Liver (tissue), 9 donors: ENCODE measurements around the gene EXT2. TPM values are rescaled to one million over a fixed set of nuclear protein-coding genes. Genes with fewer than 3 reads are reported as not detected.

ENCODE experiments used
- DNase-seq: peaks from one replicate; pipeline ENCODE4 v3.0.0-alpha.2; 2017; ENCODE audit warnings: low spot score
- H3K27ac ChIP-seq, 2 donors: one replicate each; pipeline ENCODE4 v1.7.0; 2013; ENCODE audit warnings: inconsistent platforms in 2 of 2, low read length in 2 of 2, control low read depth in 1 of 2, low read depth in 1 of 2, mild to moderate bottlenecking in 1 of 2
- H3K27me3 ChIP-seq, 4 donors: one replicate each; pipeline versions ENCODE4 v1.6.1 to v1.7.0; 2013; ENCODE audit warnings: low read length in 3 of 4, inconsistent platforms in 1 of 4, mild to moderate bottlenecking in 1 of 4, moderate library complexity in 1 of 4; ENCODE audit not compliant: control insufficient read depth in 4 of 4, insufficient read depth in 4 of 4
- H3K36me3 ChIP-seq, 4 donors: one replicate each; pipeline versions ENCODE4 v1.6.1 to v1.7.0; 2013; ENCODE audit warnings: low read length in 3 of 4, mild to moderate bottlenecking in 3 of 4, low read depth in 1 of 4, moderate library complexity in 1 of 4; ENCODE audit not compliant: control insufficient read depth in 4 of 4, insufficient read depth in 3 of 4
- H3K4me1 ChIP-seq, 4 donors: one replicate each; pipeline versions ENCODE4 v1.6.1 to v1.7.0; 2013; ENCODE audit warnings: low read length in 3 of 4, mild to moderate bottlenecking in 3 of 4, moderate library complexity in 1 of 4; ENCODE audit not compliant: control insufficient read depth in 4 of 4, insufficient read depth in 4 of 4
- H3K4me3 ChIP-seq, 3 donors: one replicate each; pipeline versions ENCODE4 v1.6.1 to v1.7.0; 2013; ENCODE audit warnings: low read length in 3 of 3, control low read depth in 1 of 3, low read depth in 1 of 3, mild to moderate bottlenecking in 1 of 3
- H3K9ac ChIP-seq, 2 donors: one replicate each; pipeline ENCODE4 v1.7.0; 2013; ENCODE audit warnings: low read length in 2 of 2, mild to moderate bottlenecking in 2 of 2, moderate library complexity in 2 of 2, control low read depth in 1 of 2, low read depth in 1 of 2
- H3K9me3 ChIP-seq, 4 donors: one replicate each; pipeline versions ENCODE4 v1.6.1 to v1.7.0; 2013; ENCODE audit warnings: low read length in 3 of 4; ENCODE audit not compliant: control insufficient read depth in 4 of 4
- ATF3 ChIP-seq: IDR thresholded peaks from 2 replicates; pipeline ENCODE4 v1.6.1; 2016; ENCODE audit warnings: antibody characterized with exemption
- CTCF ChIP-seq: fragments of 150-350 bp; IDR thresholded peaks from 2 replicates; pipeline ENCODE4 v1.5.1; 2017; ENCODE audit warnings: improper control_type of control experiment, low read depth, low read length; ENCODE audit not compliant: missing input control
- EGR1 ChIP-seq, 2 donors: IDR thresholded peaks; 2 replicates each; pipeline ENCODE4 v1.6.1; 2016 to 2018; ENCODE audit warnings: antibody characterized with exemption in 2 of 2, low read depth in 2 of 2
- FOXA1 ChIP-seq: IDR thresholded peaks from 2 replicates; pipeline ENCODE4 v1.6.1; 2016; ENCODE audit warnings: antibody characterized with exemption
- FOXA2 ChIP-seq: IDR thresholded peaks from 2 replicates; pipeline ENCODE4 v1.6.1; 2016; ENCODE audit warnings: antibody characterized with exemption
- GABPA ChIP-seq, 2 donors: IDR thresholded peaks in 1 of 2; conservative IDR thresholded peaks in 1 of 2; 2 replicates each; pipeline ENCODE4 v1.6.1; 2016; ENCODE audit warnings: antibody characterized with exemption in 2 of 2, mild to moderate bottlenecking in 1 of 2, moderate library complexity in 1 of 2
- HNF4A ChIP-seq, 2 donors: conservative IDR thresholded peaks; 2 replicates each; pipeline ENCODE4 v1.6.1; 2016; ENCODE audit warnings: antibody characterized with exemption in 2 of 2, mild to moderate bottlenecking in 2 of 2
- HNF4G ChIP-seq: IDR thresholded peaks from 2 replicates; pipeline ENCODE4 v1.6.1; 2016; ENCODE audit warnings: antibody characterized with exemption
- JUND ChIP-seq, 2 donors: IDR thresholded peaks; 2 replicates each; pipeline ENCODE4 v1.6.1; 2016; ENCODE audit warnings: antibody characterized with exemption in 2 of 2
- MAX ChIP-seq: IDR thresholded peaks from 2 replicates; pipeline ENCODE4 v1.6.1; 2016; ENCODE audit warnings: antibody characterized with exemption
- NR2F2 ChIP-seq: IDR thresholded peaks from 2 replicates; pipeline ENCODE4 v1.6.1; 2016; ENCODE audit warnings: antibody characterized with exemption
- RAD21 ChIP-seq, 2 donors: IDR thresholded peaks; 2 replicates each; pipeline ENCODE4 v1.6.1; 2016; ENCODE audit warnings: antibody characterized with exemption in 2 of 2, mild to moderate bottlenecking in 2 of 2
- REST ChIP-seq: IDR thresholded peaks from 2 replicates; pipeline ENCODE4 v1.6.1; 2016; ENCODE audit warnings: antibody characterized with exemption, mild to moderate bottlenecking
- RXRA ChIP-seq, 2 donors: IDR thresholded peaks; 2 replicates each; pipeline ENCODE4 v1.6.1; 2017 to 2018; ENCODE audit warnings: antibody characterized with exemption in 2 of 2, mild to moderate bottlenecking in 1 of 2
- SP1 ChIP-seq: IDR thresholded peaks from 2 replicates; pipeline ENCODE4 v1.6.1; 2018; ENCODE audit warnings: antibody characterized with exemption, mild to moderate bottlenecking
- TAF1 ChIP-seq: conservative IDR thresholded peaks from 2 replicates; pipeline ENCODE4 v1.6.1; 2016; ENCODE audit warnings: antibody characterized with exemption, mild to moderate bottlenecking
- YY1 ChIP-seq: IDR thresholded peaks from 2 replicates; pipeline ENCODE4 v1.6.1; 2016; ENCODE audit warnings: antibody characterized with exemption, mild to moderate bottlenecking
- ZBTB33 ChIP-seq: IDR thresholded peaks from 2 replicates; pipeline ENCODE4 v1.6.1; 2016; ENCODE audit warnings: antibody characterized with exemption
- WGBS: extraction: QIAGEN DNeasy Blood & Tissue Kit; methylation state at CpG from one replicate; pipeline ENCODE4 v1.1.7; 2013; 5-methylcytosine and 5-hydroxymethylcytosine counted together
- polyA plus RNA-seq, 2 donors: library from polyadenylated mRNA; stranded (reverse) in 1 of 2; unstranded in 1 of 2; fragments of 200-250 nt in 1 of 2; fragments of >200 nt in 1 of 2; fragmentation: Nextera tagmentation in 1 of 2; extraction: Ambion mirVana in 1 of 2; gene quantifications; one replicate each; pipeline versions ENCODE4 v1.2.1 to v1.2.3, GENCODE V29; 2013 to 2015
- total RNA-seq, 2 donors: library from RNA; depleted of rRNA; stranded (reverse); fragments of >200 nt; gene quantifications; one replicate each; pipeline ENCODE4 v1.2.3, GENCODE V29; 2014
- donor health status: healthy.
- donor health status: healthy.
- donor health status: healthy.
- donor health status: healthy.
- donor health status: healthy.

Gene EXT2
- total and polyA plus RNA-seq, 4 donors = 8.4 to 36.1 (median 29.8) TPM

GRCh38 chr11:44162662-44163061, 67.2 kb downstream of the EXT2 start:
- 98% methylated on average over 2 of the region's 2 CpGs for WGBS
- no peak overlapping the region for H3K27ac ChIP-seq
- H3K9ac ChIP-seq = no peak overlapping the region
- no peak for DNase-seq
- peaks cover 0 to 5% (median 3%) of the 10 kb centered on the region in 4 donors for H3K9me3 ChIP-seq
- no peak for TF ChIP-seq ATF3
- no peak overlapping the region for H3K4me3 ChIP-seq
- H3K4me1 ChIP-seq = no peaks in the 10 kb centered on the region
- peaks cover 0 to 5% (median 2%) of the 10 kb centered on the region in 4 donors for H3K36me3 ChIP-seq
- H3K27me3 ChIP-seq = no peaks in the 10 kb centered on the region

GRCh38 chr11:44165432-44165831, 70.0 kb downstream of the EXT2 start:
- no peak for DNase-seq
- no peak for TF ChIP-seq EGR1 (IDR thresholded peaks at IDR 0.05; ENCODE audit: low read depth in 2 of 2)
- TF ChIP-seq GABPA (IDR thresholded peaks at IDR 0.05 in 1 of 2, conservative IDR thresholded peaks at IDR 0.05 in 1 of 2) = no peak
- TF ChIP-seq HNF4A (conservative IDR thresholded peaks at IDR 0.05) = no peak
- no peak for TF ChIP-seq RXRA (IDR thresholded peaks at IDR 0.05)
- TF ChIP-seq NR2F2 = no peak
- no peak for TF ChIP-seq JUND (IDR thresholded peaks at IDR 0.05)
- no peak for TF ChIP-seq MAX
- H3K36me3 ChIP-seq = peaks cover 0 to 1% (median 0%) of the 10 kb centered on the region in 4 donors
- H3K9me3 ChIP-seq = no peaks in the 10 kb centered on the region
- no peaks in the 10 kb centered on the region for H3K4me1 ChIP-seq
- WGBS = 97% methylated on average over 1 of the region's 1 CpG
- H3K27me3 ChIP-seq = no peaks in the 10 kb centered on the region
- H3K4me3 ChIP-seq = no peak overlapping the region
- H3K9ac ChIP-seq = no peak overlapping the region
- H3K27ac ChIP-seq = no peak overlapping the region

GRCh38 chr11:44167046-44167445, 71.6 kb downstream of the EXT2 start:
- H3K4me1 ChIP-seq = no peaks in the 10 kb centered on the region
- no peaks in the 10 kb centered on the region for H3K27me3 ChIP-seq
- H3K27ac ChIP-seq = no peak overlapping the region
- no peak for DNase-seq
- no peaks in the 10 kb centered on the region for H3K9me3 ChIP-seq
- 97% methylated on average over 2 of the region's 2 CpGs for WGBS
- no peak overlapping the region for H3K4me3 ChIP-seq
- no peak overlapping the region for H3K9ac ChIP-seq
- no peak for TF ChIP-seq EGR1 (IDR thresholded peaks at IDR 0.05; ENCODE audit: low read depth in 2 of 2)
- no peak for TF ChIP-seq FOXA1
- TF ChIP-seq RAD21 (IDR thresholded peaks at IDR 0.05) = no peak
- TF ChIP-seq SP1 = no peak
- no peak for TF ChIP-seq HNF4G
- no peak for TF ChIP-seq REST
- TF ChIP-seq TAF1 = no peak
- no peak for TF ChIP-seq NR2F2
- no peak for TF ChIP-seq ATF3
- no peak for TF ChIP-seq JUND (IDR thresholded peaks at IDR 0.05)
- no peak for TF ChIP-seq CTCF
- TF ChIP-seq MAX = no peak
- TF ChIP-seq HNF4A (conservative IDR thresholded peaks at IDR 0.05) = no peak
- TF ChIP-seq ZBTB33 = no peak
- TF ChIP-seq FOXA2 = no peak
- no peak for TF ChIP-seq GABPA (IDR thresholded peaks at IDR 0.05 in 1 of 2, conservative IDR thresholded peaks at IDR 0.05 in 1 of 2)
- no peak for TF ChIP-seq RXRA (IDR thresholded peaks at IDR 0.05)
- no peak for TF ChIP-seq YY1
- peaks cover 0 to 3% (median under 1%) of the 10 kb centered on the region in 4 donors for H3K36me3 ChIP-seq
